Measurements from ENCODE around the gene IRF8.

The IRF8 gene

GRCh38 chr16:85927959-85928358 lies 29.0 kb downstream of the IRF8 start:
- Histone ChIP-seq H3K18ac (ENCODE audit: low read depth in 1 of 2, low read length in 2 of 2) (no peak overlapping the region), H2BK120ac (ENCODE audit: low read depth, low read length) (no peak overlapping the region), H2BK5ac (ENCODE audit: low read depth, low read length, poor library complexity, severe bottlenecking) (no peak overlapping the region), H3K27ac (ENCODE audit: low read length, poor library complexity, severe bottlenecking) (no peak overlapping the region), H3K79me1 (replicated peaks; ENCODE audit: low read length, poor library complexity, severe bottlenecking) (no peaks in the 10 kb centered on the region), H3K23ac (ENCODE audit: low read length in 2 of 2) (no peak overlapping the region), H2AK5ac (ENCODE audit: low read length, severe bottlenecking) (no peak overlapping the region), H2AFZ (ENCODE audit: low read depth, low read length) (no peak overlapping the region), H3K36me3 (ENCODE audit: control insufficient read depth in 1 of 2, insufficient read depth in 2 of 2, low read depth in 1 of 2, low read length in 2 of 2) (no peaks in the 10 kb centered on the region), H3K14ac (ENCODE audit: low read length in 2 of 2) (no peak overlapping the region), H4K8ac (ENCODE audit: low read length) (no peak overlapping the region), H3K27me3 (ENCODE audit: control insufficient read depth in 1 of 2, insufficient read depth in 1 of 2, low read length in 2 of 2) (peaks cover 19 to 48% of the 10 kb centered on the region in 2 experiments), H2BK15ac (ENCODE audit: low read depth, poor library complexity, severe bottlenecking) (no peak overlapping the region), H3K4me1 (ENCODE audit: control insufficient read depth, insufficient read depth, low read depth, low read length) (no peaks in the 10 kb centered on the region), H3K9ac (ENCODE audit: low read length) (no peak overlapping the region), H3K4me3 (ENCODE audit: insufficient read depth in 1 of 2, low read depth in 1 of 2, low read length in 2 of 2) (no peak overlapping the region), H4K91ac (ENCODE audit: low read length) (no peak overlapping the region), H3K9me3 (ENCODE audit: control insufficient read depth, low read length) (no peaks in the 10 kb centered on the region), H3K4ac (ENCODE audit: low read depth in 1 of 2, low read length in 2 of 2) (no peak overlapping the region), H3K4me2 (ENCODE audit: low read length, poor library complexity, severe bottlenecking) (no peak overlapping the region), H2BK12ac (ENCODE audit: low read length in 2 of 2) (no peak overlapping the region)
- peak; percentile 17 for DNase-seq
- WGBS = 71% methylated on average over 6 of the region's 7 CpGs

GRCh38 chr16:85928401-85928820 lies 29.4 kb downstream of the IRF8 start:
- Histone ChIP-seq H3K4me3 (ENCODE audit: insufficient read depth in 1 of 2, low read depth in 1 of 2, low read length in 2 of 2) (no peak overlapping the region), H3K4ac (ENCODE audit: low read depth in 1 of 2, low read length in 2 of 2) (no peak overlapping the region), H3K27me3 (ENCODE audit: control insufficient read depth in 1 of 2, insufficient read depth in 1 of 2, low read length in 2 of 2) (peaks cover 18 to 48% of the 10 kb centered on the region in 2 experiments), H3K23ac (ENCODE audit: low read length in 2 of 2) (no peak overlapping the region), H2BK12ac (ENCODE audit: low read length in 2 of 2) (no peak overlapping the region), H3K36me3 (ENCODE audit: control insufficient read depth in 1 of 2, insufficient read depth in 2 of 2, low read depth in 1 of 2, low read length in 2 of 2) (no peaks in the 10 kb centered on the region), H3K4me2 (ENCODE audit: low read length, poor library complexity, severe bottlenecking) (no peak overlapping the region), H2BK5ac (ENCODE audit: low read depth, low read length, poor library complexity, severe bottlenecking) (no peak overlapping the region), H2AFZ (ENCODE audit: low read depth, low read length) (no peak overlapping the region), H3K14ac (ENCODE audit: low read length in 2 of 2) (no peak overlapping the region), H4K91ac (ENCODE audit: low read length) (no peak overlapping the region), H4K8ac (ENCODE audit: low read length) (peak overlapping the region; percentile 38), H3K18ac (ENCODE audit: low read depth in 1 of 2, low read length in 2 of 2) (no peak overlapping the region), H2BK15ac (ENCODE audit: low read depth, poor library complexity, severe bottlenecking) (no peak overlapping the region), H3K27ac (ENCODE audit: low read length, poor library complexity, severe bottlenecking) (no peak overlapping the region), H3K9ac (ENCODE audit: low read length) (no peak overlapping the region), H3K79me1 (replicated peaks; ENCODE audit: low read length, poor library complexity, severe bottlenecking) (no peaks in the 10 kb centered on the region), H3K4me1 (ENCODE audit: control insufficient read depth, insufficient read depth, low read depth, low read length) (no peaks in the 10 kb centered on the region), H2BK120ac (ENCODE audit: low read depth, low read length) (no peak overlapping the region), H2AK5ac (ENCODE audit: low read length, severe bottlenecking) (no peak overlapping the region), H3K9me3 (ENCODE audit: control insufficient read depth, low read length) (no peaks in the 10 kb centered on the region)
- WGBS = 55% methylated on average over 10 of the region's 10 CpGs
- DNase-seq = peak; percentile 89

- Histone ChIP-seq H2AK5ac (ENCODE audit: low read length, severe bottlenecking) (no peak overlapping the region), H3K4me2 (ENCODE audit: low read length, poor library complexity, severe bottlenecking) (no peak overlapping the region), H2BK15ac (ENCODE audit: low read depth, poor library complexity, severe bottlenecking) (no peak overlapping the region), H2BK12ac (ENCODE audit: low read length in 2 of 2) (no peak overlapping the region), H3K14ac (ENCODE audit: low read length in 2 of 2) (peak overlapping the region in 1 of 2 experiments; percentile 6), H3K27me3 (ENCODE audit: control insufficient read depth in 1 of 2, insufficient read depth in 1 of 2, low read length in 2 of 2) (peaks cover 16 to 50% of the 10 kb centered on the region in 2 experiments), H3K18ac (ENCODE audit: low read depth in 1 of 2, low read length in 2 of 2) (no peak overlapping the region), H3K9me3 (ENCODE audit: control insufficient read depth, low read length) (no peaks in the 10 kb centered on the region), H3K4me3 (ENCODE audit: insufficient read depth in 1 of 2, low read depth in 1 of 2, low read length in 2 of 2) (no peak overlapping the region), H4K91ac (ENCODE audit: low read length) (no peak overlapping the region), H4K8ac (ENCODE audit: low read length) (no peak overlapping the region), H3K27ac (ENCODE audit: low read length, poor library complexity, severe bottlenecking) (no peak overlapping the region), H2AFZ (ENCODE audit: low read depth, low read length) (no peak overlapping the region), H3K9ac (ENCODE audit: low read length) (no peak overlapping the region), H2BK120ac (ENCODE audit: low read depth, low read length) (no peak overlapping the region), H2BK5ac (ENCODE audit: low read depth, low read length, poor library complexity, severe bottlenecking) (no peak overlapping the region), H3K79me1 (replicated peaks; ENCODE audit: low read length, poor library complexity, severe bottlenecking) (no peaks in the 10 kb centered on the region), H3K4me1 (ENCODE audit: control insufficient read depth, insufficient read depth, low read depth, low read length) (no peaks in the 10 kb centered on the region), H3K23ac (ENCODE audit: low read length in 2 of 2) (no peak overlapping the region), H3K4ac (ENCODE audit: low read depth in 1 of 2, low read length in 2 of 2) (no peak overlapping the region), H3K36me3 (ENCODE audit: control insufficient read depth in 1 of 2, insufficient read depth in 2 of 2, low read depth in 1 of 2, low read length in 2 of 2) (no peaks in the 10 kb centered on the region)
- DNase-seq = no peak
- WGBS = 91% methylated on average over 16 of the region's 16 CpGs
These were observed 30.3 kb downstream of the IRF8 start for GRCh38 chr16:85929259-85929721.

GRCh38 chr16:85930301-85930700 lies 31.3 kb downstream of the IRF8 start:
- no peaks in the 10 kb centered on the region for H3K36me3 ChIP-seq (ENCODE audit: control insufficient read depth in 1 of 2, insufficient read depth in 2 of 2, low read depth in 1 of 2, low read length in 2 of 2)
- no peak overlapping the region for H3K4ac ChIP-seq (ENCODE audit: low read depth in 1 of 2, low read length in 2 of 2)
- no peak overlapping the region for H4K8ac ChIP-seq (ENCODE audit: low read length)
- H2BK15ac ChIP-seq (ENCODE audit: low read depth, poor library complexity, severe bottlenecking) = no peak overlapping the region
- no peaks in the 10 kb centered on the region for H3K9me3 ChIP-seq (ENCODE audit: control insufficient read depth, low read length)
- no peak overlapping the region for H3K18ac ChIP-seq (ENCODE audit: low read depth in 1 of 2, low read length in 2 of 2)
- no peaks in the 10 kb centered on the region for H3K79me1 ChIP-seq (replicated peaks; ENCODE audit: low read length, poor library complexity, severe bottlenecking)
- no peak overlapping the region for H2BK120ac ChIP-seq (ENCODE audit: low read depth, low read length)
- no peak overlapping the region for H3K4me2 ChIP-seq (ENCODE audit: low read length, poor library complexity, severe bottlenecking)
- H2AFZ ChIP-seq (ENCODE audit: low read depth, low read length) = no peak overlapping the region
- no peak overlapping the region for H3K9ac ChIP-seq (ENCODE audit: low read length)
- whole genome bisulfite sequencing = 86% methylated on average over 15 of the region's 15 CpGs
- H4K91ac ChIP-seq (ENCODE audit: low read length) = peak overlapping the region; percentile 54
- H3K23ac ChIP-seq (ENCODE audit: low read length in 2 of 2) = no peak overlapping the region
- no peaks in the 10 kb centered on the region for H3K4me1 ChIP-seq (ENCODE audit: control insufficient read depth, insufficient read depth, low read depth, low read length)
- H2AK5ac ChIP-seq (ENCODE audit: low read length, severe bottlenecking) = no peak overlapping the region
- H3K27me3 ChIP-seq (ENCODE audit: control insufficient read depth in 1 of 2, insufficient read depth in 1 of 2, low read length in 2 of 2) = peaks cover 16 to 60% of the 10 kb centered on the region in 2 experiments
- H2BK5ac ChIP-seq (ENCODE audit: low read depth, low read length, poor library complexity, severe bottlenecking) = no peak overlapping the region
- peak overlapping the region in 1 of 2 experiments; percentile 3 for H2BK12ac ChIP-seq (ENCODE audit: low read length in 2 of 2)
- no peak overlapping the region for H3K27ac ChIP-seq (ENCODE audit: low read length, poor library complexity, severe bottlenecking)
- no peak overlapping the region for H3K4me3 ChIP-seq (ENCODE audit: insufficient read depth in 1 of 2, low read depth in 1 of 2, low read length in 2 of 2)
- no peak for DNase-seq
- no peak overlapping the region for H3K14ac ChIP-seq (ENCODE audit: low read length in 2 of 2)
